HepG2 (cell line): ENCODE results near the gene SPPL3. TPM values are rescaled to one million over a fixed set of nuclear protein-coding genes. Genes with fewer than 3 reads are reported as not detected.

Experiments used
- ATAC-seq: fragments of 200-7000 bp; cut with Tn5 transposase; 3 replicates; pipeline ENCODE4 v1.9.1; 2020; ENCODE audit warnings: mild to moderate bottlenecking, moderate library complexity
- BruUV-seq: library from RNA; stranded (reverse); fragments of 400-500 nt; replicated peaks from 2 replicates; lab custom pipeline; 2021; lab: Mats Ljungman, UMichigan
- CTCF ChIA-PET: fragments of 300-600 bp; formaldehyde crosslinking; extraction: SDS; loops from one replicate; lab custom pipeline; 2021; ENCODE audit warnings: low total read pairs, inconsistent platforms, low intra/inter-chr PET ratio; lab: Yijun Ruan, JAX
- POLR2A ChIA-PET: fragments of 350-600 bp; sonication (Branson Sonifier 250); formaldehyde crosslinking; loops from one replicate; lab custom pipeline; 2020; ENCODE audit warnings: antibody characterized with exemption, inconsistent platforms; lab: Yijun Ruan, JAX
- DNase-seq: peaks from one replicate; pipeline ENCODE4 v3.0.0-alpha.2; 2015; ENCODE audit warnings: low spot score
- FAIRE-seq: peaks from 3 replicates; lab custom pipeline; 2011; peaks lifted over from hg19 to GRCh38; lab: Jason Lieb, UNC
- H2AFZ ChIP-seq: one replicate; pipeline ENCODE4 v1.6.1; 2011; ENCODE audit warnings: low read length, inconsistent platforms
- H3K27ac ChIP-seq: fragments of 300-600 bp; 3 replicates; pipeline ENCODE4 v1.8.0; 2011; ENCODE audit warnings: mixed run types, mild to moderate bottlenecking, mixed read lengths, low read length, inconsistent platforms; ENCODE audit not compliant: insufficient read depth; ENCODE audit errors: extremely low read length
- H3K27me3 ChIP-seq, 2 experiments: fragments of 200-600 bp in 1 of 2; 2 replicates in 1 of 2; 3 replicates in 1 of 2; pipeline versions ENCODE4 v1.6.0 to v1.8.0; 2011; ENCODE audit warnings: low read length in 2 of 2, mild to moderate bottlenecking in 2 of 2, moderate library complexity in 2 of 2, inconsistent platforms in 1 of 2; ENCODE audit not compliant: insufficient read depth in 2 of 2, control insufficient read depth in 1 of 2
- H3K36me3 ChIP-seq, 2 experiments: fragments of 200-600 bp in 1 of 2; replicated peaks in 1 of 2; 2 replicates in 1 of 2; 3 replicates in 1 of 2; pipeline versions ENCODE4 v1.5.1 to v1.8.0; 2011; ENCODE audit warnings: low read length in 2 of 2, inconsistent platforms in 1 of 2; ENCODE audit not compliant: insufficient read depth in 2 of 2, control insufficient read depth in 1 of 2
- H3K4me1 ChIP-seq: 2 replicates; pipeline ENCODE4 v1.5.1; 2012; ENCODE audit warnings: low read length, inconsistent platforms; ENCODE audit not compliant: insufficient read depth
- H3K4me2 ChIP-seq: 2 replicates; pipeline ENCODE4 v1.6.0; 2011; ENCODE audit warnings: low read depth, low read length, inconsistent platforms
- H3K4me3 ChIP-seq, 3 experiments: fragments of 200-600 bp in 1 of 3; sonication (generic), shearing (Covaris generic) in 1 of 3; replicated peaks in 1 of 3; 2 replicates each; pipeline ENCODE4 v1.5.1; 2011 to 2016; ENCODE audit warnings: low read length in 3 of 3, inconsistent platforms in 2 of 3, low read depth in 2 of 3, mild to moderate bottlenecking in 2 of 3, control low read depth in 1 of 3, mixed read lengths in 1 of 3; ENCODE audit not compliant: insufficient read depth in 1 of 3
- H3K79me2 ChIP-seq: one replicate; pipeline ENCODE4 v1.6.1; 2011; ENCODE audit warnings: low read length, inconsistent platforms; ENCODE audit not compliant: insufficient read depth
- H3K9ac ChIP-seq: 2 replicates; pipeline ENCODE4 v1.6.0; 2011; ENCODE audit warnings: mild to moderate bottlenecking, low read depth, low read length, inconsistent platforms; ENCODE audit not compliant: insufficient read depth
- H3K9me3 ChIP-seq: 2 replicates; pipeline ENCODE4 v1.5.1; 2012; ENCODE audit warnings: mild to moderate bottlenecking, low read length
- H4K20me1 ChIP-seq: 2 replicates; pipeline ENCODE4 v1.6.0; 2011; ENCODE audit warnings: inconsistent platforms, mild to moderate bottlenecking, low read length, moderate library complexity; ENCODE audit not compliant: insufficient read depth
- EHMT2 ChIP-seq: fragments of 200-600 bp; sonication (generic); IDR thresholded peaks from 2 replicates; pipeline ENCODE4 v1.7.0; 2017; ENCODE audit warnings: antibody characterized with exemption, low read depth, low read length, borderline replicate concordance
- KAT7 ChIP-seq: IDR thresholded peaks from 2 replicates; pipeline ENCODE4 v1.6.1; 2018; ENCODE audit warnings: borderline replicate concordance, missing compliant biosample characterization
- KLF11 ChIP-seq: IDR thresholded peaks from 2 replicates; pipeline ENCODE4 v1.6.1; 2016; ENCODE audit warnings: missing compliant biosample characterization
- MEIS2 ChIP-seq: sonication (generic); formaldehyde crosslinking; IDR thresholded peaks from 2 replicates; pipeline ENCODE4 v1.9.0; 2021; ENCODE audit warnings: mild to moderate bottlenecking, missing genetic modification reagents
- MLLT10 ChIP-seq: sonication (generic); formaldehyde crosslinking; IDR thresholded peaks from 2 replicates; pipeline ENCODE4 v1.4.0; 2020; ENCODE audit warnings: missing genetic modification reagents
- RELA ChIP-seq: sonication (generic); formaldehyde crosslinking; IDR thresholded peaks from 2 replicates; pipeline ENCODE4 v1.4.0; 2020; ENCODE audit warnings: missing genetic modification reagents
- SNRNP70 ChIP-seq: fragments of 200-400 bp; formaldehyde crosslinking; IDR thresholded peaks from 2 replicates; pipeline ENCODE4 v1.6.1; 2017; ENCODE audit warnings: mild to moderate bottlenecking, low read depth, low read length, moderate library complexity
- ZNF256 ChIP-seq: sonication (generic); formaldehyde crosslinking; conservative IDR thresholded peaks from 2 replicates; pipeline ENCODE4 v1.4.0; 2020; ENCODE audit warnings: missing genetic modification reagents
- ZNF354B ChIP-seq: sonication (generic); formaldehyde crosslinking; IDR thresholded peaks from 2 replicates; pipeline ENCODE4 v1.8.0; 2022; ENCODE audit warnings: mild to moderate bottlenecking, missing genetic modification reagents
- ZNF432 ChIP-seq: sonication (generic); formaldehyde crosslinking; IDR thresholded peaks from 2 replicates; pipeline ENCODE4 v1.5.0; 2020; ENCODE audit warnings: missing genetic modification reagents, mild to moderate bottlenecking, borderline replicate concordance
- ZNF607 ChIP-seq: sonication (generic); formaldehyde crosslinking; IDR thresholded peaks from 2 replicates; pipeline ENCODE4 v1.5.1; 2020; ENCODE audit warnings: missing genetic modification reagents, mild to moderate bottlenecking, borderline replicate concordance
- WGBS: methylation state at CpG from one replicate; pipeline ENCODE4 v1.1.6; 2017; ENCODE audit warnings: low lambda C conversion rate; 5-methylcytosine and 5-hydroxymethylcytosine counted together
- in situ Hi-C: cut with HindIII; loops from 2 replicates; pipeline ENCODE4 v1.10.0; 2017; ENCODE audit warnings: low pct_unique_long_range_greater_than_20kb; ENCODE audit not compliant: extremely low pct_ligation_motif_present
- intact Hi-C: fragments of 100-400 bp; cut with micrococcal nuclease; formaldehyde crosslinking; loops from one replicate; pipeline ENCODE4 v1.10.0; 2022; ENCODE audit not compliant: unreplicated experiment
- polyA plus RNA-seq, 8 experiments: library from polyadenylated mRNA; depleted of rRNA in 3 of 8; stranded (reverse) in 7 of 8; unstranded in 1 of 8; fragments of >200 nt; fragmentation: Illumina TruSeq in 4 of 8; extraction: Trizol in 4 of 8; gene quantifications; 2 replicates each; pipeline versions ENCODE4 v1.2.1 to v1.2.3, GENCODE V29; 2011 to 2016; ENCODE audit warnings: low read depth in 4 of 8, missing spikeins in 1 of 8, mixed read lengths in 1 of 8; ENCODE audit not compliant: insufficient read depth in 1 of 8
- total RNA-seq, 5 experiments: library from RNA; depleted of rRNA; stranded (reverse); fragments of >200 nt; fragmentation: Illumina TruSeq; extraction: Trizol; gene quantifications; 2 replicates each; pipeline ENCODE4 v1.2.3, GENCODE V29; 2016; ENCODE audit warnings: low read depth in 1 of 5
- TF ChIP-seq, protein P1 (sequence below): sonication (generic); formaldehyde crosslinking; IDR thresholded peaks from 2 replicates; pipeline ENCODE4 v1.8.1; 2023; ENCODE audit warnings: mild to moderate bottlenecking, missing genetic modification reagents
- TF ChIP-seq, protein P2 (sequence below): sonication (generic); formaldehyde crosslinking; IDR thresholded peaks from 2 replicates; pipeline ENCODE4 v1.4.0; 2020; ENCODE audit warnings: mild to moderate bottlenecking, missing genetic modification reagents
- TF ChIP-seq, protein P3 (sequence below): IDR thresholded peaks from 2 replicates; pipeline ENCODE4 v1.6.1; 2016; ENCODE audit warnings: missing biosample characterization, missing genetic modification reagents, low read depth
- TF ChIP-seq, protein P4 (sequence below): sonication (generic); formaldehyde crosslinking; IDR thresholded peaks from 2 replicates; pipeline ENCODE4 v1.5.1; 2020; ENCODE audit warnings: missing genetic modification reagents, mild to moderate bottlenecking, borderline replicate concordance

Gene SPPL3
- total and polyA plus RNA-seq, 2 of the 13 experiments (the other 11 are each of a cell fraction or from before 2014, with no cell fraction given): 8.9 to 9.1 TPM

DNA sequence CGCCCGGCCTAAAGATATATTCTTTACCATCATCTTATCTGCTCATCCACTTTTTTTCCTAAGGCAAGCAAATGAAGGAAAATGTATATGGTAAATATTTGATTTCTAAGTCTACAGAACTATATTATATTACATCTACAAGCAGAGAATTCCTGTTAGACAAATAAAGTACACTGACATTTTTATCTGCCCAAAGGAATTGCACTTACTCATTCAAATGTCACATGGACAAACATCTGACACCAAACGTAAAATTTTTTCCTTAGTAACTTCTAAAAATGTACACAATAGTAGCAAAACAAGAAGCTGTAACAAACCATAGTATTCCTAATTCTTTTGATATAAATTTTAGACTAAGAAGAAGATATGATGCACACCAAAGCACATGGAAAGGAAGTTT, 51.0 kb downstream of the SPPL3 start:
- WGBS: 94% methylated on average over 3 of the region's 3 CpGs
- BruUV-seq: no TSS peak
- CTCF ChIA-PET: no interaction called here
- no peak overlapping the region for H3K27ac ChIP-seq
- H2AFZ ChIP-seq: no peak overlapping the region
- H3K4me1 ChIP-seq: 0 out of 2 replicates have a peak, but pooled peaks cover 16% of the 10 kb centered on the region
- TF ChIP-seq, protein P1, sequence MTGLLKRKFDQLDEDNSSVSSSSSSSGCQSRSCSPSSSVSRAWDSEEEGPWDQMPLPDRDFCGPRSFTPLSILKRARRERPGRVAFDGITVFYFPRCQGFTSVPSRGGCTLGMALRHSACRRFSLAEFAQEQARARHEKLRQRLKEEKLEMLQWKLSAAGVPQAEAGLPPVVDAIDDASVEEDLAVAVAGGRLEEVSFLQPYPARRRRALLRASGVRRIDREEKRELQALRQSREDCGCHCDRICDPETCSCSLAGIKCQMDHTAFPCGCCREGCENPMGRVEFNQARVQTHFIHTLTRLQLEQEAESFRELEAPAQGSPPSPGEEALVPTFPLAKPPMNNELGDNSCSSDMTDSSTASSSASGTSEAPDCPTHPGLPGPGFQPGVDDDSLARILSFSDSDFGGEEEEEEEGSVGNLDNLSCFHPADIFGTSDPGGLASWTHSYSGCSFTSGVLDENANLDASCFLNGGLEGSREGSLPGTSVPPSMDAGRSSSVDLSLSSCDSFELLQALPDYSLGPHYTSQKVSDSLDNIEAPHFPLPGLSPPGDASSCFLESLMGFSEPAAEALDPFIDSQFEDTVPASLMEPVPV (CRISPR knock-in tag): no peak
- TF ChIP-seq MLLT10 (CRISPR knock-in tag): no peak
- TF ChIP-seq MEIS2 (CRISPR knock-in tag): no peak
- TF ChIP-seq SNRNP70: no peak
- TF ChIP-seq KAT7 (CRISPR knock-in tag): no peak
- TF ChIP-seq RELA (CRISPR knock-in tag): no peak
- TF ChIP-seq, protein P2, sequence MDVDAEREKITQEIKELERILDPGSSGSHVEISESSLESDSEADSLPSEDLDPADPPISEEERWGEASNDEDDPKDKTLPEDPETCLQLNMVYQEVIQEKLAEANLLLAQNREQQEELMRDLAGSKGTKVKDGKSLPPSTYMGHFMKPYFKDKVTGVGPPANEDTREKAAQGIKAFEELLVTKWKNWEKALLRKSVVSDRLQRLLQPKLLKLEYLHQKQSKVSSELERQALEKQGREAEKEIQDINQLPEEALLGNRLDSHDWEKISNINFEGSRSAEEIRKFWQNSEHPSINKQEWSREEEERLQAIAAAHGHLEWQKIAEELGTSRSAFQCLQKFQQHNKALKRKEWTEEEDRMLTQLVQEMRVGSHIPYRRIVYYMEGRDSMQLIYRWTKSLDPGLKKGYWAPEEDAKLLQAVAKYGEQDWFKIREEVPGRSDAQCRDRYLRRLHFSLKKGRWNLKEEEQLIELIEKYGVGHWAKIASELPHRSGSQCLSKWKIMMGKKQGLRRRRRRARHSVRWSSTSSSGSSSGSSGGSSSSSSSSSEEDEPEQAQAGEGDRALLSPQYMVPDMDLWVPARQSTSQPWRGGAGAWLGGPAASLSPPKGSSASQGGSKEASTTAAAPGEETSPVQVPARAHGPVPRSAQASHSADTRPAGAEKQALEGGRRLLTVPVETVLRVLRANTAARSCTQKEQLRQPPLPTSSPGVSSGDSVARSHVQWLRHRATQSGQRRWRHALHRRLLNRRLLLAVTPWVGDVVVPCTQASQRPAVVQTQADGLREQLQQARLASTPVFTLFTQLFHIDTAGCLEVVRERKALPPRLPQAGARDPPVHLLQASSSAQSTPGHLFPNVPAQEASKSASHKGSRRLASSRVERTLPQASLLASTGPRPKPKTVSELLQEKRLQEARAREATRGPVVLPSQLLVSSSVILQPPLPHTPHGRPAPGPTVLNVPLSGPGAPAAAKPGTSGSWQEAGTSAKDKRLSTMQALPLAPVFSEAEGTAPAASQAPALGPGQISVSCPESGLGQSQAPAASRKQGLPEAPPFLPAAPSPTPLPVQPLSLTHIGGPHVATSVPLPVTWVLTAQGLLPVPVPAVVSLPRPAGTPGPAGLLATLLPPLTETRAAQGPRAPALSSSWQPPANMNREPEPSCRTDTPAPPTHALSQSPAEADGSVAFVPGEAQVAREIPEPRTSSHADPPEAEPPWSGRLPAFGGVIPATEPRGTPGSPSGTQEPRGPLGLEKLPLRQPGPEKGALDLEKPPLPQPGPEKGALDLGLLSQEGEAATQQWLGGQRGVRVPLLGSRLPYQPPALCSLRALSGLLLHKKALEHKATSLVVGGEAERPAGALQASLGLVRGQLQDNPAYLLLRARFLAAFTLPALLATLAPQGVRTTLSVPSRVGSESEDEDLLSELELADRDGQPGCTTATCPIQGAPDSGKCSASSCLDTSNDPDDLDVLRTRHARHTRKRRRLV: no peak
- TF ChIP-seq ZNF432 (CRISPR knock-in tag): no peak
- TF ChIP-seq ZNF256 (CRISPR knock-in tag): no peak
- TF ChIP-seq, protein P3, sequence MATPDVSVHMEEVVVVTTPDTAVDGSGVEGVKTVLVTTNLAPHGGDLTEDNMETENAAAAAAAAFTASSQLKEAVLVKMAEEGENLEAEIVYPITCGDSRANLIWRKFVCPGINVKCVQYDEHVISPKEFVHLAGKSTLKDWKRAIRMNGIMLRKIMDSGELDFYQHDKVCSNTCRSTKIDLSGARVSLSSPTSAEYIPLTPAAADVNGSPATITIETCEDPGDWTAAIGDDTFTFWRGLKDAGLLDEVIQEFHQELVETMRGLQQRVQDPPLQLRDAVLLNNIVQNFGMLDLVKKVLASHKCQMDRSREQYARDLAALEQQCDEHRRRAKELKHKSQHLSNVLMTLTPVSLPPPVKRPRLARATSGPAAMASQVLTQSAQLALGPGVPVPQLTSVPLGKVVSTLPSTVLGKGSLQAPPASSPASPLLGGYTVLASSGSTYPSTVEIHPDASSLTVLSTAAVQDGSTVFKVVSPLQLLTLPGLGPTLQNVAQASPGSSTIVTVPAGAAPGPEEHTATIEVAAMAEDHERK (CRISPR knock-in tag): no peak
- TF ChIP-seq EHMT2: no peak
- TF ChIP-seq ZNF607 (CRISPR knock-in tag): no peak
- TF ChIP-seq, protein P4, sequence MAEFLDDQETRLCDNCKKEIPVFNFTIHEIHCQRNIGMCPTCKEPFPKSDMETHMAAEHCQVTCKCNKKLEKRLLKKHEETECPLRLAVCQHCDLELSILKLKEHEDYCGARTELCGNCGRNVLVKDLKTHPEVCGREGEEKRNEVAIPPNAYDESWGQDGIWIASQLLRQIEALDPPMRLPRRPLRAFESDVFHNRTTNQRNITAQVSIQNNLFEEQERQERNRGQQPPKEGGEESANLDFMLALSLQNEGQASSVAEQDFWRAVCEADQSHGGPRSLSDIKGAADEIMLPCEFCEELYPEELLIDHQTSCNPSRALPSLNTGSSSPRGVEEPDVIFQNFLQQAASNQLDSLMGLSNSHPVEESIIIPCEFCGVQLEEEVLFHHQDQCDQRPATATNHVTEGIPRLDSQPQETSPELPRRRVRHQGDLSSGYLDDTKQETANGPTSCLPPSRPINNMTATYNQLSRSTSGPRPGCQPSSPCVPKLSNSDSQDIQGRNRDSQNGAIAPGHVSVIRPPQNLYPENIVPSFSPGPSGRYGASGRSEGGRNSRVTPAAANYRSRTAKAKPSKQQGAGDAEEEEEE (CRISPR knock-in tag): no peak
- no peak for TF ChIP-seq KLF11 (CRISPR knock-in tag)
- no peak for TF ChIP-seq ZNF354B (CRISPR knock-in tag)
- H3K9ac ChIP-seq: no peak overlapping the region
- H4K20me1 ChIP-seq: peaks cover 3% of the 10 kb centered on the region; the same call in 1 of the 2 replicates
- H3K4me3 ChIP-seq: no peak overlapping the region
- ATAC-seq (no peak), DNase-seq (no peak), FAIRE-seq (no peak)
- POLR2A ChIA-PET: no interaction called here
- no peak overlapping the region for H3K4me2 ChIP-seq
- H3K79me2 ChIP-seq: peaks cover 16% of the 10 kb centered on the region
- in situ Hi-C loops (no loop called here), intact Hi-C loops (no loop called here)
- H3K9me3 ChIP-seq: peaks cover under 1% of the 10 kb centered on the region; the same call in 1 of the 2 replicates
- H3K27me3 ChIP-seq: no peaks in the 10 kb centered on the region
- H3K36me3 ChIP-seq: 0 out of 5 replicates have a peak, but pooled peaks cover 0 to 3% of the 10 kb centered on the region in 2 experiments
